Measurements from ENCODE around the gene RAMACL. TPM values are rescaled to one million over a fixed set of nuclear protein-coding genes. Genes with fewer than 3 reads are reported as not detected.

RAMACL gene
- total and polyA plus RNA-seq, 7 donors, result 0.17 to 1.3 (median 0.48) TPM

DNA sequence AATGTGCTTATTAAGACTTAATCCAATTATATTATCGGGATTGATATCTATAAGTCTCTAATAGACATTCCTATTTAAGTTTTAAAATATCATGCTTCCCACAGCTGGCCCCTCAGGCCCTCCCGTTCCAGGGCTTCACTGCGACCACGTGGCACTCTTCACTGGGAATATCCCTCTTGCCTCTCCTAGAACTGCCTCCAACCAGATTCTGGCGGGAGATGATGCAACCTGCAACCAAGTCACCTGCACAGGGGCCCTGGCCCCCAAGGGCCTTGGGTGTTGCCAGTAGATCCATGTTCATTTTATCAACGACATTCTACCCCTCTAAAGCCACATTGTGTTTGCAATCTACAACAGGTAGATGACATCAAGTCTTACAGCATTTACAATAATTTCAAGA, 18.4 kb upstream of the RAMACL start:
- DNase-seq (no peak), ATAC-seq (no peak)
- TF ChIP-seq, protein P1, sequence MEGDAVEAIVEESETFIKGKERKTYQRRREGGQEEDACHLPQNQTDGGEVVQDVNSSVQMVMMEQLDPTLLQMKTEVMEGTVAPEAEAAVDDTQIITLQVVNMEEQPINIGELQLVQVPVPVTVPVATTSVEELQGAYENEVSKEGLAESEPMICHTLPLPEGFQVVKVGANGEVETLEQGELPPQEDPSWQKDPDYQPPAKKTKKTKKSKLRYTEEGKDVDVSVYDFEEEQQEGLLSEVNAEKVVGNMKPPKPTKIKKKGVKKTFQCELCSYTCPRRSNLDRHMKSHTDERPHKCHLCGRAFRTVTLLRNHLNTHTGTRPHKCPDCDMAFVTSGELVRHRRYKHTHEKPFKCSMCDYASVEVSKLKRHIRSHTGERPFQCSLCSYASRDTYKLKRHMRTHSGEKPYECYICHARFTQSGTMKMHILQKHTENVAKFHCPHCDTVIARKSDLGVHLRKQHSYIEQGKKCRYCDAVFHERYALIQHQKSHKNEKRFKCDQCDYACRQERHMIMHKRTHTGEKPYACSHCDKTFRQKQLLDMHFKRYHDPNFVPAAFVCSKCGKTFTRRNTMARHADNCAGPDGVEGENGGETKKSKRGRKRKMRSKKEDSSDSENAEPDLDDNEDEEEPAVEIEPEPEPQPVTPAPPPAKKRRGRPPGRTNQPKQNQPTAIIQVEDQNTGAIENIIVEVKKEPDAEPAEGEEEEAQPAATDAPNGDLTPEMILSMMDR (IDR thresholded peaks at IDR 0.05), result no peak
- Histone ChIP-seq H3K27ac (no peak overlapping the region), H3K36me3 (ENCODE audit: insufficient read depth in 1 of 2, low read depth in 1 of 2) (no peaks in the 10 kb centered on the region), H3K4me1 (peaks cover 2% of the 10 kb centered on the region), H3K27me3 (ENCODE audit: insufficient read depth in 3 of 3, low read length in 2 of 3) (no peaks in the 10 kb centered on the region), H3K4me3 (no peak overlapping the region), H3K9me3 (no peaks in the 10 kb centered on the region)
- intact Hi-C loops (cut with DNase I), result no loop called here
- WGBS, 3 donors, result 93 to 94% (median 94%) methylated on average over 6 of the region's 6 CpGs

DNA sequence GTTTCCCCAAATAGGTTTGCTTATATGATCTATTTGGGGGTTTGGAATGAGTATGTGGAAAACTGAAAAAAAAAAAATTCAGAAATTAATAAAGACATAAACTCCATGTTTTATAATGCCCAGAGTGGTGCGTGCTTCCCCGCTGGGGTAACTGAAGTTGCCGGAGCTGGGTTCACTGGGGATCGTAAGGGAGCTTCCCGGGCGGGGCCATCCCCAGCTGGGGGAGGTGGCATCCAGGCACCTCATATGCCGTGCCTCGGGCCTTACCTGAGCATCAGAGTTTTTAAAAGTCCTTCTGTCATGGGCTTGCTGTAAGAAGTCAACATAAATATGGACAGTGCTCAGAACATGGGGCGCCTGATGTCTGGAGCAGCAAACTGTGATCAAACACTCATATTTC, 17.9 kb upstream of the RAMACL start:
- Histone ChIP-seq H3K27ac (no peak overlapping the region), H3K36me3 (ENCODE audit: insufficient read depth in 1 of 2, low read depth in 1 of 2) (no peaks in the 10 kb centered on the region), H3K4me1 (no peaks in the 10 kb centered on the region), H3K9me3 (no peaks in the 10 kb centered on the region), H3K27me3 (ENCODE audit: insufficient read depth in 3 of 3, low read length in 2 of 3) (no peaks in the 10 kb centered on the region), H3K4me3 (no peak overlapping the region)
- no peak for ATAC-seq
- intact Hi-C loops (cut with DNase I), result no loop called here
- 96 to 98% (median 98%) methylated on average over 9 of the region's 9 CpGs for WGBS, 3 donors
- TF ChIP-seq, protein P1 (IDR thresholded peaks at IDR 0.05), result no peak
- DNase-seq, result no peak

DNA sequence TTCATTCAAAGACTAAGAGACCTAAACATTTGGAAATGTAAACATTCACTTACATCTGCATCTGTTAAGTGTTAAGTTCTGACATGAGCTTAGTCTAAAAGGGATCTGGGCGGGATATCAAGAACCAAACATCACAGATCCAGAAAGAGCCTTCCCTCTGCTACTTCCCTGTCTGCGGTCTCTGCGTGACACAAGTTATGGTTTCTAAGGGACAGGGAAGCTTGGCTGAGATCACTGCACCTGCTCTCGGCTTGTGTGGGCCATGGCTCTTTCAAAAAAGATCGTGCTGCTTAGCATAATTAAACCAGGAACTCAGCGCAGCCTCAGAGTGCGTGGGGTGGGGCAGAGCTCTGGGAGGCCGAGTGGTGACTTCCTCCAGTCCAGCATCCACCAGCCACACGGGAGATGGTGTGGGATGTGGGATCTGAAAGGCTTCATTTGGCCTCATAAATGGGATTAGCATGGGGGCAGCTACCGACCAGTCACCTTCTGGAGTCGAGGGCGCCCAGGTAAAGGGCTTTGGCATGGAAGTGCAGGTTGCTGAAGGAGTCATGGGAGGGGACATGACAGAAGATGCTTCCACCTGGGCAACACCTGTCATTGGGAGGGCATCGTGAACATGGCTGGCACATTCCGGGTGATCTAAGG, 16.7 kb upstream of the RAMACL start:
- no peak overlapping the region for H3K4me3 ChIP-seq
- DNase-seq (no peak), ATAC-seq (no peak)
- no peaks in the 10 kb centered on the region for H3K9me3 ChIP-seq
- WGBS, 3 donors, result 70 to 77% (median 76%) methylated on average over 14 of the region's 14 CpGs
- peaks cover 0 to under 1% of the 10 kb centered on the region in 2 donors for H3K36me3 ChIP-seq (ENCODE audit: insufficient read depth in 1 of 2, low read depth in 1 of 2)
- TF ChIP-seq, protein P1 (IDR thresholded peaks at IDR 0.05), result no peak
- H3K27ac ChIP-seq, result no peak overlapping the region
- intact Hi-C loops (cut with DNase I), result no loop called here
- H3K4me1 ChIP-seq, result no peaks in the 10 kb centered on the region
- H3K27me3 ChIP-seq (ENCODE audit: insufficient read depth in 3 of 3, low read length in 2 of 3), result no peaks in the 10 kb centered on the region

DNA sequence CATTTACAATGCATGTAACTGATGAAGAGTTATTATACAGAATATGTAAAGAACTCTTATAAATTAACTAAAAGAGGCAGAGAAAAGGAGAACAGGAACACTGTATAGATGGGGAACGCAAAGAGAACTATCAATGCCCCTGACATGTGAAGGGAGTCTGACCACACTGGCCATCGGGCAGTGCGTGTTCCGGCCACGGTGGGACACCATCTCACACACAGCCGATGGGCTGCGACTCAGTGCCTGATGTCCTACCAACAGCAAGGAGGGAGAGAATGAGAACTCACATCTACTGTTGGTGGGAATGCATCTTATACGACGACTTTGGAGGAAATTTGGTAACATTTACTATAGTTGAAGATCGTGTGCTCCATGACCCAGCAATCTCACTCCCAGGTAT, 15.5 kb upstream of the RAMACL start:
- Histone ChIP-seq H3K27me3 (ENCODE audit: insufficient read depth in 3 of 3, low read length in 2 of 3) (no peaks in the 10 kb centered on the region), H3K4me1 (no peaks in the 10 kb centered on the region), H3K9me3 (no peaks in the 10 kb centered on the region), H3K36me3 (ENCODE audit: insufficient read depth in 1 of 2, low read depth in 1 of 2) (peaks cover 0 to 2% of the 10 kb centered on the region in 2 donors), H3K4me3 (no peak overlapping the region), H3K27ac (no peak overlapping the region)
- no peak for ATAC-seq
- TF ChIP-seq, protein P1 (IDR thresholded peaks at IDR 0.05), result no peak
- WGBS, 3 donors, result 97 to 98% (median 98%) methylated on average over 10 of the region's 10 CpGs
- no peak for DNase-seq
- intact Hi-C loops (cut with DNase I), result no loop called here

DNA sequence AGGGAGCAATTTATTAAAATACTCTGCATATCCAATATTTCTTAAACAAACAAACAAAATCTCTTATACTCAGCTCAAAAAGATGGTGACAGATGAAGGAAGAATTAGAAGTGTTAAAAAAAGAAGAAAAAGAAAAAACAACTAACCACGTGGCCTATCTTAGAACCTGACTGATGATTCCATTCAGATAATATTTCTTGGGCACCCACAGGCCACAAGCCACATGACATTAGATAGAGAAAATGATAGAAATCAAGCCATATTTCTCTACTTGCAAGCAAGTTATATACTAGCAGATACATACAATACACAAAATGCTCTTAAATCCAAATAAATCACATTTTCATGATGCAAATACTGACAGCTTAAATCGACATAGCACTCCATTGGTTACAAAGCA, 14.5 kb upstream of the RAMACL start:
- H3K4me3 ChIP-seq, result no peak overlapping the region

More for the DNA sequence above, 14.5 kb upstream of the RAMACL start:
- H3K36me3 ChIP-seq (ENCODE audit: insufficient read depth in 1 of 2, low read depth in 1 of 2), result peaks cover 2 to 5% of the 10 kb centered on the region in 2 donors
- no peaks in the 10 kb centered on the region for H3K4me1 ChIP-seq
- no peak overlapping the region for H3K27ac ChIP-seq
- H3K9me3 ChIP-seq, result no peaks in the 10 kb centered on the region
- WGBS, 3 donors, result 81 to 93% (median 90%) methylated on average over 2 of the region's 2 CpGs
- TF ChIP-seq, protein P1 (IDR thresholded peaks at IDR 0.05), result no peak
- ATAC-seq (no peak), DNase-seq (no peak)
- no peaks in the 10 kb centered on the region for H3K27me3 ChIP-seq (ENCODE audit: insufficient read depth in 3 of 3, low read length in 2 of 3)
- intact Hi-C loops (cut with DNase I), result no loop called here

All from psoas muscle (tissue), 8 donors.